ENCODE results near the gene LRRC41. TPM values are rescaled to one million over a fixed set of nuclear protein-coding genes. Genes with fewer than 3 reads are reported as not detected.
A peak's percentile ranks its signal among the peaks of the same experiment; 100 is the strongest.

LRRC41 gene
- total RNA-seq, result 10 to 100 TPM; 69.8 to 87.6 (median 84.7) TPM

DNA sequence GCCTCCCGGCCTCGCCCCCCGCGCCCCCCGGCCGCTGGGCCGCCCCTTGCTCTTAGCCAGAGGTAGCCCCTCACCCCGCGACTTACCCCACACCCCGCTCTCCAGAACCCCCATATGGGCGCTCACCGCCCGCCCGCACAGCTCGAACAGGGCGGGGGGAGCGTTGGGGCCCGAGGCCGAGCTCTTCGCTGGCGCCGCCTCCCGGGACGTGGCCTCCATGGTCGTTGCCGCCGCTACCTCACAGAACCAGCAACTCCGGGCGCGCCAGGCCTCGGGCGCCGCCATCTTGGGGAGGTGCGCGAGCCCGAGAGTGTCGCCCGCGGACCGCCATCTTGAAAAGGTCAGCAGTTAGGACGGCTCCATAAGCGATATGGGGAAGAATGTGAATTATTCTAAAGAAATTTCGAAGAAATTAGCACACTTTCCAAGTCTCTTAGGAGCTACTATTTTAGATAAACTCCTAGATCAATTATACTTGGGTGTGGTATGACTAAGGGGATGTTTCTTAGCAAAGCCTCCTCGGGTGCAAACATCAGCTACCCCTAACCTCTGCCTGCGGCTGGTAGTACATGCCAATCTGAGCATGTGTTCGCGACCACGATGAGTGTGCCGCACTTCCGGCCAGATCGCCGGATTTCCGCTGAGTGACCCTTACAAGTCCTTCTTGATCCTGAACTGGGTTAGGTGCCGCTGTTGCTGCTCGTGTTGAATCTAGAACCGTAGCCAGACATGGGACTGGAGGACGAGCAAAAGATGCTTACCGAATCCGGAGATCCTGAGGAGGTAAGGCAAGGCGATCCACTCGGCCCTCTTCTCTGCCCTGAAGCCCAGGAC is at the start of gene LRRC41, which contains the start of gene UQCRH:
TSS of gene LRRC41 (minus strand) at position 579 of the 834 bp plus-strand sequence. CDS start at position 285, 294 bp downstream.
TSS of gene UQCRH (plus strand) at position 661 of the 834 bp plus-strand sequence. CDS start at position 730, 69 bp downstream.
- Histone ChIP-seq H3K9me3 (no peaks in the 10 kb centered on the region), H3K4me1 (peaks cover 54% of the 10 kb centered on the region), H3K27ac (peak within 1 kb of the TSS; percentile 98), H3K4me3 (peak within 1 kb of the TSS; percentile 87), H3K27me3 (no peaks in the 10 kb centered on the region), H3K36me3 (peaks cover 2% of the 10 kb centered on the region)
- DNase-seq (ENCODE audit: low spot score in 2 of 2), result peak; percentile 97
- TF ChIP-seq POLR2A (IDR thresholded peaks at IDR 0.05), result peak; percentile 52 to 86
- TF ChIP-seq POLR2AphosphoS5 (IDR thresholded peaks at IDR 0.05), result peak in 2 of 3 donors; percentile 95 to 100
- TF ChIP-seq, protein P1, sequence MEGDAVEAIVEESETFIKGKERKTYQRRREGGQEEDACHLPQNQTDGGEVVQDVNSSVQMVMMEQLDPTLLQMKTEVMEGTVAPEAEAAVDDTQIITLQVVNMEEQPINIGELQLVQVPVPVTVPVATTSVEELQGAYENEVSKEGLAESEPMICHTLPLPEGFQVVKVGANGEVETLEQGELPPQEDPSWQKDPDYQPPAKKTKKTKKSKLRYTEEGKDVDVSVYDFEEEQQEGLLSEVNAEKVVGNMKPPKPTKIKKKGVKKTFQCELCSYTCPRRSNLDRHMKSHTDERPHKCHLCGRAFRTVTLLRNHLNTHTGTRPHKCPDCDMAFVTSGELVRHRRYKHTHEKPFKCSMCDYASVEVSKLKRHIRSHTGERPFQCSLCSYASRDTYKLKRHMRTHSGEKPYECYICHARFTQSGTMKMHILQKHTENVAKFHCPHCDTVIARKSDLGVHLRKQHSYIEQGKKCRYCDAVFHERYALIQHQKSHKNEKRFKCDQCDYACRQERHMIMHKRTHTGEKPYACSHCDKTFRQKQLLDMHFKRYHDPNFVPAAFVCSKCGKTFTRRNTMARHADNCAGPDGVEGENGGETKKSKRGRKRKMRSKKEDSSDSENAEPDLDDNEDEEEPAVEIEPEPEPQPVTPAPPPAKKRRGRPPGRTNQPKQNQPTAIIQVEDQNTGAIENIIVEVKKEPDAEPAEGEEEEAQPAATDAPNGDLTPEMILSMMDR (IDR thresholded peaks at IDR 0.05), result no peak
- no peak for TF ChIP-seq EP300 (IDR thresholded peaks at IDR 0.05)
- 0% methylated on average over 33 of the region's 61 CpGs for WGBS

GRCh38 chr1:46352363-46352762 is 48.9 kb upstream of the LRRC41 start:
- no peaks in the 10 kb centered on the region for H3K27me3 ChIP-seq
- H3K4me3 ChIP-seq, result no peak overlapping the region
- DNase-seq (ENCODE audit: low spot score in 2 of 2), result no peak
- WGBS, result 100% methylated on average over 2 of the region's 2 CpGs
- no peak overlapping the region for H3K27ac ChIP-seq
- H3K36me3 ChIP-seq, result peaks cover 89% of the 10 kb centered on the region
- TF ChIP-seq EP300 (IDR thresholded peaks at IDR 0.05) (no peak), POLR2A (IDR thresholded peaks at IDR 0.05) (no peak)
- no peaks in the 10 kb centered on the region for H3K9me3 ChIP-seq
- H3K4me1 ChIP-seq, result no peaks in the 10 kb centered on the region

DNA sequence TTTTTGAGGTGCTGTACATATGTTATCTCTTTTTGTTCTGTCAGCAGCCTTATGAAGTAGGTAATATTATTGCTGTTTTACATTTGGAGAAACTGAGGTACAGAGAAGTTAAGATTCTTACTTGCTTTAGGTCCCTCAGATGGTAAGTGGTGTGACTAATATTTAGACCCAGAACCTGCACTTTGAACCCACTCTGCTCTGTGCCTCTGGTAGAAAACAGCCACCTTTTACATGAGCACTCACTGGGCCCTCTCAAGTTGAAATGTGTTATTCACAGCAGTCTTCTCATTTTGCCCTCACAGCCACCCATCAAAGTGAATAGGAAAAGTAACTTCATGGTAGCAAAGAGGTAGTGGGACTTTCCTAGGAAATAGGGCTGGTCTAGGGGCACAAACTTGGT is 41.9 kb upstream of the LRRC41 start:
- peaks cover 67% of the 10 kb centered on the region for H3K36me3 ChIP-seq

DNA sequence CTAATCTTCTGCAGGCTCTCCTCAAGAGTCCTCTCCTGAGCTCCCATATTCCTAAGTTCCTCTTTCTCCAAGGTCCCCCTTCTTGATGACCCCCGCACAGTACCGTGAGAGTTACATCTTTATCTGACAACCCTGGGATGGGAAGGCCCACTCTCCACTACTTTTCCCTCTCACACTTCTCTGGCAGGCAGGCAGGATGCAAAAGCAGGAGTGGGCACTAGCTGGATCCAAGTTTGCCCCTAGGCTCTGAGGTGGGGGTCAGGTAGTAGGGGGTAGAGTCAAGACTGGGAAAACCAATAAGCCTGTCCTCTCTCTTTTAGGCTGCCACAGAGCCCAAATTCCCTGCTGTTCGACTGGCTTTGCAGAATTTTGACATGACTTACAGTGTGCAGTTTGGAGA is 41.1 kb upstream of the LRRC41 start:
- no peak for TF ChIP-seq EP300 (IDR thresholded peaks at IDR 0.05)
- TF ChIP-seq, protein P1 (IDR thresholded peaks at IDR 0.05), result no peak
- no peak for TF ChIP-seq POLR2AphosphoS5 (IDR thresholded peaks at IDR 0.05)
- no peak for TF ChIP-seq POLR2A (IDR thresholded peaks at IDR 0.05)
- DNase-seq (ENCODE audit: low spot score in 2 of 2), result peak in 1 of 2 donors; percentile 56
- Histone ChIP-seq H3K9me3 (no peaks in the 10 kb centered on the region), H3K36me3 (peaks cover 59% of the 10 kb centered on the region), H3K4me3 (no peak overlapping the region), H3K4me1 (peaks cover 12% of the 10 kb centered on the region), H3K27me3 (no peaks in the 10 kb centered on the region), H3K27ac (no peak overlapping the region)
- WGBS, result 92% methylated on average over 3 of the region's 3 CpGs

More for the DNA sequence above, 41.9 kb upstream of the LRRC41 start:
- H3K27ac ChIP-seq, result no peak overlapping the region
- TF ChIP-seq, protein P1 (IDR thresholded peaks at IDR 0.05), result no peak
- TF ChIP-seq POLR2AphosphoS5 (IDR thresholded peaks at IDR 0.05), result no peak
- TF ChIP-seq POLR2A (IDR thresholded peaks at IDR 0.05), result no peak
- no peak for TF ChIP-seq EP300 (IDR thresholded peaks at IDR 0.05)
- H3K9me3 ChIP-seq, result no peaks in the 10 kb centered on the region
- H3K4me1 ChIP-seq, result peaks cover 11% of the 10 kb centered on the region
- no peaks in the 10 kb centered on the region for H3K27me3 ChIP-seq
- no peak for DNase-seq (ENCODE audit: low spot score in 2 of 2)
- H3K4me3 ChIP-seq, result no peak overlapping the region

DNA sequence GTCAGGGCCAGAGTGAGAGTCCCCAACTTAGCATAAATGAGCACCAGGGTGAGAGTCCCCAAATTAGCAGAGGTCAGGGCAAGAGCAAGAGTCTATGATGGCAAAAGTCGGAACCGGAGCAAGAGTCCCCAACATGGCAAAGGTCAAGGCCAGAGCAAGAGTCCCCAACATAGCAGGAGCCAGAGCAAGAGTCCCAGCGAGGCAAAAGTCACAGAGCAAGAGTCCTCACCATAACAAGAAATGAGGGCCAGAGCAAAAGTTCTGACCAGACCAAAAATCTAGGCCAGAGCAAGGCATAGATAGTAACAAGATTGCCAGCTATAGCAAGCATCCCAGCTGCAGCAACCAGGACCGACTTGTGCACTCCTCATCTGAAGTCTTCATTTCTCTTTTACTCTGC is 40.3 kb upstream of the LRRC41 start:
- H3K27me3 ChIP-seq, result no peaks in the 10 kb centered on the region
- WGBS, result 91% methylated on average over 4 of the region's 4 CpGs
- DNase-seq (ENCODE audit: low spot score in 2 of 2), result peak in 1 of 2 donors; percentile 26
- H3K4me1 ChIP-seq, result peaks cover 14% of the 10 kb centered on the region
- H3K27ac ChIP-seq, result no peak overlapping the region
- TF ChIP-seq POLR2AphosphoS5 (IDR thresholded peaks at IDR 0.05) (no peak), POLR2A (IDR thresholded peaks at IDR 0.05) (no peak), EP300 (IDR thresholded peaks at IDR 0.05) (no peak)
- TF ChIP-seq, protein P1 (IDR thresholded peaks at IDR 0.05), result no peak
- H3K4me3 ChIP-seq, result no peak overlapping the region
- H3K9me3 ChIP-seq, result no peaks in the 10 kb centered on the region
- peaks cover 52% of the 10 kb centered on the region for H3K36me3 ChIP-seq

All from suprapubic skin (tissue), 4 donors.